GM18861 (cell line): ENCODE results near the gene RBPMS2.

Experiments
- ATAC-seq: cut with Tn5 transposase; IDR thresholded peaks from one replicate; pipeline ENCODE4 v1.9.1; 2021; ENCODE audit not compliant: unreplicated experiment

Gene RBPMS2

DNA sequence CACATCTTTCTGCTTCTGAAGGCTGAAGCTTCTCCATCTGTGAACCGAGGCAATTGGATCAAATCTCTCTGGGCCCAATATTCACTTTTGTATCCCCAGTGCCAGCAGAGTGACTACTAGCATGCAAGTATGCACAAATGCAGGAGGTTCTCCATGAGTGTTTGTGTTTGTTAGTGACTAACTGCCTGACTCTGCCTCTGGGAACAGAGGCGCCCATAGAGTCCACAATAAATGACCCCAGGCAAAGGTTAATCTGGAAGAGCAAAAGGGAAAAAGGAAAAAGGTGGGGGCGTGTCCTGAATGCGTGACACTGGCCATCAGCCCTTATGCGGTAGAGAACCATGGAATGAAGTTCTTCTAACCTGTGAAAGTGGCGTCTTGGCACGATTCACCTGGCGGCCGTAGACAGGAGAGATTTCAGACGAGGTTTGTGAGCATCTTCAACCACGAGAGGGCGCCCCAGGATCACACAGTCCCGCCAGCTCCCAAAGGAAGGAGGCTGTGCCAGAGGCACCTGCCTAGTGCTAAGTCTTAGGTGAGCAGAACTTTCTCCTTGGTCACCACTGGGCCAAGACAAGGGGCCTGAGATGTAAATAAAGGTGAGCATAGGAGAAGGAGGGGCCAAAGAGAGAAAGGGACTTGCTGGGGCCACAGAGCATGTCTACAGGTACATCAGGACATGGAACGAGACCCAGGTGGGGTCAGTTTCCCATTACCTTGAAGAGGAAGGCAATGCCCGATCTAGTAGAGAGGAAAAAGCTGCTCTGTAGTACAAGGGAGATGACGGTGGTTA is 44.2 kb downstream of the RBPMS2 start:
- no peak for ATAC-seq

- ATAC-seq: no peak
Observed at GRCh38 chr15:64730151-64730550, 45.2 kb downstream of the RBPMS2 start.

GRCh38 chr15:64720188-64720587 is 55.2 kb downstream of the RBPMS2 start:
- no peak for ATAC-seq

DNA sequence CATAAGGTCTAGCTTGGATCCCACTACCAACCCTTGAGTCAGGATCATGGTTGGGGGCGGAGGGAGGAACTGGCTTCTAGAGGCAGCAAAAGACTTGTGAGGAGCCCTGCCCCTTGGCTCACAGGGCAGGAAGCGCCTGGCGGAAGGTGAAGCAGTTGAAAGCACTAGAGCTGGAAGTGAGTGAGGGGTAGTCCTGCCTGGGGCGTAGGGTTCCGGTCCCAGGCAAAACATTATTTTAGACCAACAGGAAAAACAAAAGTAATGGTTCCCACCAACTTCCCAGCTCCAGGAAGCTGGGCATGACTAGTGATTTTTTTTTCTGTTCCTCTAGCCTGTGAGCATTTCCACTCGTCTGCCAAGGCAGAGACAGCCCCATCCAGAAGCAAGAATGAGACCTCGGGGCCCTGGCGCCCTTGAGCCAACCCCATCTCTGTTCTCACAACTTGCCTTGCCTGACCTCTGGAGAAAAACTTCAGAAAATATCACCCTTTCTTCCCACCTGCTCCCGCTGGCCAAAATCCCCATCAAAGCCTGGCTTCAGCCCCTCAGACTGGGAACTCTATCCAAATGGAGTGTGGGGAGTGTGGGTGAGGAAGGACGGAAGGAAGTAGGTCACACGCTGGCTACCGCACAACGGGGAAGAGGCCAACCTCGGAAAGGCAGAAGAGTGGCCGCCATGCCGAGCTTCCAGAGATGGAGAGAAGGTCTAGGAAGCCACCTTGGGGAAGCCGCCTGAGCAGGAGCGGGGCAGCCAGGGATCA is 57.5 kb downstream of the RBPMS2 start:
- ATAC-seq: no peak

- no peak for ATAC-seq
Observed at GRCh38 chr15:64717130-64717529, 58.3 kb downstream of the RBPMS2 start.

DNA sequence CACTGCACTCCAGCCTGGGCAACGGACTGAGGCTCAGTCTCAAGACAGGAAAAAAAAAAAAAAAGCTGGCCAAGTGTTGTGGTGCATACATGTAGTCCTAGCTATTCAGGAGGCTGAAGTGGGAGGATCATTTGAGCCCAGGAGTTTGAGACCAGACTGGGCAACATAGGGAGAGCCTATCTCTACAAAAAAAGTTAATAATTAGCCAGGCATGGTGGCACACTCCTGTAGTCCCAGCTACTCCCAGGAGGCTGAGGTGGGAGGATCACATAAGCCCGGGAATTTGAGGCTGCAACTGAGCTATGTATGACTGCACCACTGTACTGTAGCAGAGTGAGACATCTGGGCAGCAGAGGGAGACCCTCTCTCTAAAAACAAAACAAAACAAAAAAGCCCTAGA is 58.9 kb downstream of the RBPMS2 start:
- ATAC-seq: no peak

- no peak for ATAC-seq
Observed at GRCh38 chr15:64713592-64713991, 61.8 kb downstream of the RBPMS2 start.

DNA sequence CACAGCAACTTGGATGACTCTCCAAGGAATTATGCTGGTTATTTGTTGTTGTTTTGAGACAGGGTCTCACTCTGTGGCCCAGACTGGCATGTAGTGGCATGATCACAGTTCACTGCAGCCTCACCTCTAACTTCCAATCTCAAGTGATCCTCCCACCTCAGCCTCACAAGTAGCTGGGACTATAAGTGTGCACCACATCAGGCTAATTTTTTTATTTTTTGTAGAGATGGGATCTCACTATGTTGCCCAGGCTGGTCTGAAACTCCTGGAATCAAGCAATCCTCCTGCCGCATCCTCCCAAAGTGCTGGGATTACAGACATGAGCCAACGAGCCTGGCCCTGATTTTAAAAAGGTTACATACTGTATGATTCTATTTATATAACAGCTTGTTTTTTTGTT is 63.0 kb downstream of the RBPMS2 start:
- no peak for ATAC-seq

GRCh38 chr15:64710676-64711428 is 64.5 kb downstream of the RBPMS2 start:
- no peak for ATAC-seq

- ATAC-seq: no peak
Observed at GRCh38 chr15:64706011-64706911, 69.1 kb downstream of the RBPMS2 start.

DNA sequence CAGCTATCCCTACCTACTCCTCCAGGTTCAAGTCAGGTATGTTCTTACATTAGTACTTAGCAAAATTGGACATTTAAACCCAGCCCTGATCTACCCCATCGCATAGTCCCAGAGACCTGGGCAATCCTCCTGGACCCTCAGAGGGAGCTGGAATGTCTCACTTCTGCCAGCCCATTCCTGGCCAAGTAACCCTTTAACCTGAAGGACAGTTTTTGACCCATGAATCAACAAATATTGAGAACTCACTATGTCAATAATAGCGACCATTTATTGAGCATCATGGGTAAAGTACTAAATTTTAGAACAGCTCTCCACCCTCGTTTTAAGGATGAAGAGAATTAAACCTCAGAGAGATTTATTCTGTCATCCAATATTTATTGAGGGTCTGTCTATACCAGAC is 70.4 kb downstream of the RBPMS2 start:
- no peak for ATAC-seq

GRCh38 chr15:64703632-64703959 is 71.8 kb downstream of the RBPMS2 start:
- ATAC-seq: no peak

GRCh38 chr15:64702816-64703631 is 72.4 kb downstream of the RBPMS2 start:
- peak; percentile 80 for ATAC-seq

GRCh38 chr15:64701482-64702184 is 73.8 kb downstream of the RBPMS2 start:
- ATAC-seq: no peak

- ATAC-seq: no peak
Observed at GRCh38 chr15:64701051-64701450, 74.3 kb downstream of the RBPMS2 start.

GRCh38 chr15:64699751-64700388 is 75.5 kb downstream of the RBPMS2 start:
- ATAC-seq: no peak

DNA sequence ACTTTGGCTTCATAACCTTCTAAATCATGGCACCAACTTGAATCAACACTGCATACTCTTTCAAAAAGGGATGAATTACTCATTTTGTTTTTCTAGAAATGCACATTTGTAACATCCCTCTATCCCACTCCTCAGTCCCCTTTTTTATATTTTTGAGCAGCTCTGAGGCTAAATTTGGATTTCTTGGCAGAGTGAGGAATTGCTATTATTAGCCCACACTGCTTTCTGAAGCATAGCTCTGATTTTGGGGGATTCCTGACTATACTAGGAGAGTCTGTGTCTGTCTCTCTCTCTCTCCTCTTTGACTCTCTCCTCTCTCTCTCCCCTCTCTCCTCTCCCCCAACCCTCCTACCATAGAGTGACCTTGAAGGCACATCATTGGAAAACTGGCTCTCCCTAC is 76.6 kb downstream of the RBPMS2 start:
- ATAC-seq: no peak

DNA sequence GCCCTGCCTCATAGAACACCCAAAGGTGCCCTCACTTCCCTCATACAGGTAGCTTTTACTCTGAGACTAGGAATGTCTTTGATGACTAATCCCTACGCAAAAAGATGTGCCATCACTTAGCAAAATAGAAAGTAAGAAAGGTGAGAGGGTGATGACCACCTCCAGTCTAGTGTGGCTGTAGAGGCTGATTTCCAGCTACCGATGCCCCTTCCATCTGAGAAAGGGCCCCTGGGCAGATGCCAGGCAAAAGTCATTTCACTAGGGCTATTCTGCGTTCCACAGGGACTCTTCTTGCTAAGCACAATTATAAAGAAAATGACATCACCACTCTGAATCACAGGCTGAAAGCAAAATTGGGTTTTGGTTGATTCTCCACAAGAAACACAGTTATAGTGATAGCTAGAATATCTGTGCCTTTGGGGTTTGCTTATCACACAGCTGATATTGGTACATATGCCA is 77.4 kb downstream of the RBPMS2 start:
- ATAC-seq: no peak

DNA sequence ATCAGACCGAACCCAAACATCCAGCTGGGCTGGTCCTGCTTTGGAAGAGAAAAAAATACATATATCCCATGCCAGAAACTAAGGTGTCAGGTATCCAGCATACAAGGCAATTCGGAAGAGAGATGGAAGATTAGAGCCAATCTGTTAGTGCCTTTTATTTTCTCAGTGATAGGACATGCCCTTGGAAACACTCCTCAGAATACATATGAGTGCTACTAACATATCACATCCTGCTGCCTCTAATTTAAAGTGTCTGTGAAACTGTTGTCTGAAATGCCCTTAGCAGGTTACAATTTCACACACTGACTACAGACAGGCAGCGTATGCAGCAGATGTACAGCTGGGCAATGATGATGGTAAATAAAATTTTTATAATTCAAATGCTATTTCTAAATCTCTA is 78.9 kb downstream of the RBPMS2 start:
- ATAC-seq: no peak
